ENCODE results near the gene HOXC12.

HOXC12 gene

DNA sequence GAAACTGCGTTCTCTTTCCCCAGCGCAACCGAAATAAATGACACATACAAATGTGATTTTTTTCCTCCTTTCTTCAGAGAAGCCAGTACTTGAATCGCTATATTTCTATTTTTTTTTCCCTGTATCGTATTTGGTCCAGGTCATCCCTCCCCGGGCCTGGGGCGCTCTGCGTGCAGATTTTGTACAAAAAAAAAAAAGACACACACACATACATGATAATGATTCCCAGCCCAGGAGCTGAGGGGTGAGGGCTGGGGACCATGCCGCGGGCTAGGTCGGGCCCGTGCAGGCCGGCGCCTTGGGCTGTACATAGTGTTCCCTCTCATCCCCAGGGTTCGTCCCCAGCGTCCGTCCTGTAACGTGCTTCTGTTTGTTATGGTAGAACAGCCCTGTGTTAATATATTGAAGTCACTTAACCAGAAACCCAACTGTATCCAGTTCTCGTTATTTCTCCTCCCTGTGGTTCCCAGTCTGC is 48.2 kb downstream of the HOXC12 start:
- no peak for ATAC-seq (ENCODE audit: low read depth)
- Histone ChIP-seq H3K27ac (ENCODE audit: poor library complexity, severe bottlenecking) (no peak overlapping the region), H3K4me3 (ENCODE audit: severe bottlenecking) (no peak overlapping the region), H3K9me3 (ENCODE audit: severe bottlenecking) (no peaks in the 10 kb centered on the region), H3K27me3 (ENCODE audit: insufficient read depth, poor library complexity, severe bottlenecking) (peaks cover 90% of the 10 kb centered on the region), H3K4me1 (ENCODE audit: insufficient read depth, poor library complexity, severe bottlenecking) (no peaks in the 10 kb centered on the region), H3K36me3 (ENCODE audit: low read depth) (no peaks in the 10 kb centered on the region)
- DNase-seq (ENCODE audit: low spot score): no peak
- TF ChIP-seq, protein P1, sequence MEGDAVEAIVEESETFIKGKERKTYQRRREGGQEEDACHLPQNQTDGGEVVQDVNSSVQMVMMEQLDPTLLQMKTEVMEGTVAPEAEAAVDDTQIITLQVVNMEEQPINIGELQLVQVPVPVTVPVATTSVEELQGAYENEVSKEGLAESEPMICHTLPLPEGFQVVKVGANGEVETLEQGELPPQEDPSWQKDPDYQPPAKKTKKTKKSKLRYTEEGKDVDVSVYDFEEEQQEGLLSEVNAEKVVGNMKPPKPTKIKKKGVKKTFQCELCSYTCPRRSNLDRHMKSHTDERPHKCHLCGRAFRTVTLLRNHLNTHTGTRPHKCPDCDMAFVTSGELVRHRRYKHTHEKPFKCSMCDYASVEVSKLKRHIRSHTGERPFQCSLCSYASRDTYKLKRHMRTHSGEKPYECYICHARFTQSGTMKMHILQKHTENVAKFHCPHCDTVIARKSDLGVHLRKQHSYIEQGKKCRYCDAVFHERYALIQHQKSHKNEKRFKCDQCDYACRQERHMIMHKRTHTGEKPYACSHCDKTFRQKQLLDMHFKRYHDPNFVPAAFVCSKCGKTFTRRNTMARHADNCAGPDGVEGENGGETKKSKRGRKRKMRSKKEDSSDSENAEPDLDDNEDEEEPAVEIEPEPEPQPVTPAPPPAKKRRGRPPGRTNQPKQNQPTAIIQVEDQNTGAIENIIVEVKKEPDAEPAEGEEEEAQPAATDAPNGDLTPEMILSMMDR (IDR thresholded peaks at IDR 0.05; ENCODE audit: poor library complexity, severe bottlenecking): no peak

DNA sequence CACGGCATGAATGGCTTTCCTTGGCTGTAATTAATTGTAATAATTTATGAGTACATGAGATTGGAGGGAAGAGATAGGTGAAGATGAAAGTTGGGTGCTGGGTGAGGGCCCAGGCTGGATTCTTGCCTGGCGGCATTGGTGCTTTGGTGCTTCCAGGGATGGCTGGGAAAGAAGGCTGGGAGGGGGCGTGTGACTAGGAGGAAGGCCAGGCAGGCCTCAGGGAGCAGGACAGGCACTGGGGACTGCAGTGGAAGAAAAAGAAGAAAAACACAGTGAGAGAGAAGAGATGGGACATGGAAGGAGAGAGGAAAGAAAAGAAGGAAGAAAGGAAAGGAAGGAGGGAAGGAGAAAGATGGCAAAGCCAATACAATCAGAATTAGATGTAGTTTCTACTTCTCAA is 48.9 kb downstream of the HOXC12 start:
- DNase-seq (ENCODE audit: low spot score): no peak
- ATAC-seq (ENCODE audit: low read depth): no peak
- Histone ChIP-seq H3K9me3 (ENCODE audit: severe bottlenecking) (no peaks in the 10 kb centered on the region), H3K27ac (ENCODE audit: poor library complexity, severe bottlenecking) (no peak overlapping the region), H3K4me3 (ENCODE audit: severe bottlenecking) (no peak overlapping the region), H3K27me3 (ENCODE audit: insufficient read depth, poor library complexity, severe bottlenecking) (peaks cover 88% of the 10 kb centered on the region), H3K36me3 (ENCODE audit: low read depth) (no peaks in the 10 kb centered on the region), H3K4me1 (ENCODE audit: insufficient read depth, poor library complexity, severe bottlenecking) (no peaks in the 10 kb centered on the region)
- TF ChIP-seq, protein P1 (IDR thresholded peaks at IDR 0.05; ENCODE audit: poor library complexity, severe bottlenecking): no peak

- TF ChIP-seq, protein P1 (IDR thresholded peaks at IDR 0.05; ENCODE audit: poor library complexity, severe bottlenecking): peak; percentile 20
- no peaks in the 10 kb centered on the region for H3K4me1 ChIP-seq (ENCODE audit: insufficient read depth, poor library complexity, severe bottlenecking)
- DNase-seq (ENCODE audit: low spot score) (no peak), ATAC-seq (ENCODE audit: low read depth) (no peak)
- H3K27ac ChIP-seq (ENCODE audit: poor library complexity, severe bottlenecking): no peak overlapping the region
- no peaks in the 10 kb centered on the region for H3K36me3 ChIP-seq (ENCODE audit: low read depth)
- no peak overlapping the region for H3K4me3 ChIP-seq (ENCODE audit: severe bottlenecking)
- peaks cover 86% of the 10 kb centered on the region for H3K27me3 ChIP-seq (ENCODE audit: insufficient read depth, poor library complexity, severe bottlenecking)
- no peaks in the 10 kb centered on the region for H3K9me3 ChIP-seq (ENCODE audit: severe bottlenecking)
Observed at GRCh38 chr12:54004063-54004840, 49.5 kb downstream of the HOXC12 start.

DNA sequence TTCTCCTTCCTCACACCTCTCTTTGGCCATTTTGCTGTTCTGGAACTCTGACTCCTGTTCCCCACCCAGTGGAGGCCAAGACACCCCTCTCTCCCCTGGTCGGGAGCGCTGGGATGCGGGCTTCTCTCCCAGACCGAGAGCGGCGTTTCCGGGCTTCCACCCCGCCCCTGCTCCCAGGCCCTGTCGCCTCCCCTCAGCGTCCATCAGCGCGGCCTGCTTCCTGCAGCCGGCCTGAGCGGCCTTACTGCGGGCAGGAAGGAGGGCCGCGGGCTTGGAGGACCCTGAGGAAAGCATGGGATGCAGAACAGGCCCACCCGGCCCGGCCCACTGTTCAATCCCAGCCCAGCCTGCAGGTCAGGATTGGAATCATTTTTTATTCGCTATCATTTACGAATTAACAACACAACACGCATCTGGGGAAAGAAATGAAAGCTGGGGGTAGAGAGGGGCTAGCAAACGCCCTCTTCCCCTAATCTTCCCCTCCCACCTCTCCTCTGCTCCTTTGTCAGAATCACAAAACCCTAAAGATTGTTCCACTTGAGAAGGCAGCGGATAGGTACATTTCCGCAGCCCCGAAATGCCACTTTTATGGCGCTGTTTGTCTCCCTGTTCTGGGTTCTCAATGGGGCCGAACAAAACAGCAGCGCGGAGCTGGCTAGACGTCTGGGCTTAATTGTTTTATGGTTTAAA is 50.3 kb downstream of the HOXC12 start:
- Histone ChIP-seq H3K4me3 (ENCODE audit: severe bottlenecking) (no peak overlapping the region), H3K9me3 (ENCODE audit: severe bottlenecking) (no peaks in the 10 kb centered on the region), H3K27me3 (ENCODE audit: insufficient read depth, poor library complexity, severe bottlenecking) (peaks cover 87% of the 10 kb centered on the region), H3K36me3 (ENCODE audit: low read depth) (no peaks in the 10 kb centered on the region), H3K27ac (ENCODE audit: poor library complexity, severe bottlenecking) (no peak overlapping the region), H3K4me1 (ENCODE audit: insufficient read depth, poor library complexity, severe bottlenecking) (no peaks in the 10 kb centered on the region)
- TF ChIP-seq, protein P1 (IDR thresholded peaks at IDR 0.05; ENCODE audit: poor library complexity, severe bottlenecking): no peak
- ATAC-seq (ENCODE audit: low read depth) (no peak), DNase-seq (ENCODE audit: low spot score) (no peak)

- DNase-seq (ENCODE audit: low spot score): no peak
- H3K4me1 ChIP-seq (ENCODE audit: insufficient read depth, poor library complexity, severe bottlenecking): no peaks in the 10 kb centered on the region
- no peaks in the 10 kb centered on the region for H3K9me3 ChIP-seq (ENCODE audit: severe bottlenecking)
- TF ChIP-seq, protein P1 (IDR thresholded peaks at IDR 0.05; ENCODE audit: poor library complexity, severe bottlenecking): no peak
- peaks cover 87% of the 10 kb centered on the region for H3K27me3 ChIP-seq (ENCODE audit: insufficient read depth, poor library complexity, severe bottlenecking)
- no peak overlapping the region for H3K4me3 ChIP-seq (ENCODE audit: severe bottlenecking)
- no peak overlapping the region for H3K27ac ChIP-seq (ENCODE audit: poor library complexity, severe bottlenecking)
- no peak for ATAC-seq (ENCODE audit: low read depth)
- no peaks in the 10 kb centered on the region for H3K36me3 ChIP-seq (ENCODE audit: low read depth)
Observed at GRCh38 chr12:54005531-54005852, 50.8 kb downstream of the HOXC12 start.
